Mammary epithelial cell (primary cell): Measurements from ENCODE around the gene MIEN1.

Source experiments
- CTCF ChIP-seq, 2 donors: IDR thresholded peaks in 1 of 2; conservative IDR thresholded peaks in 1 of 2; 2 replicates each; pipeline ENCODE4 v1.5.1; 2011 to 2012; ENCODE audit warnings: inconsistent platforms in 2 of 2, low read length in 2 of 2, mild to moderate bottlenecking in 2 of 2, control low read depth in 1 of 2, low read depth in 1 of 2; ENCODE audit not compliant: insufficient read depth in 1 of 2; ENCODE audit errors: extremely low read depth in 1 of 2
- EZH2 ChIP-seq: IDR thresholded peaks from 2 replicates; pipeline ENCODE4 v1.6.1; 2012; ENCODE audit warnings: low read length, inconsistent platforms, borderline replicate concordance

GRCh38 chr17:39767147-39767546 is 36.8 kb upstream of the MIEN1 start:
- TF ChIP-seq CTCF (conservative IDR thresholded peaks at IDR 0.05 in 1 of 2, IDR thresholded peaks at IDR 0.05 in 1 of 2; ENCODE audit: extremely low read depth in 1 of 2, insufficient read depth in 1 of 2, low read depth in 1 of 2, low read length in 2 of 2) = no peak
- TF ChIP-seq EZH2 = no peak
